A549 (cell line): ENCODE results near the gene EVC2. TPM values are rescaled to one million over a fixed set of nuclear protein-coding genes. Genes with fewer than 3 reads are reported as not detected.

ENCODE experiments used
- ATAC-seq, 2 experiments: fragments of 200-7000 bp in 1 of 2; fragments of >200 bp in 1 of 2; cut with Nextera tagmentation in 1 of 2; cut with Tn5 transposase in 1 of 2; 3 replicates each; pipeline versions ENCODE4 v1.8.0 to v1.9.1; 2018 to 2020; ENCODE audit warnings: mild to moderate bottlenecking in 1 of 2, moderate library complexity in 1 of 2
- CTCF ChIA-PET: fragments of 300-600 bp; sonication (Branson Sonifier 250); formaldehyde crosslinking; extraction: SDS; loops from one replicate; lab custom pipeline; 2021; ENCODE audit warnings: antibody characterized with exemption, inconsistent platforms; lab: Yijun Ruan, JAX
- POLR2A ChIA-PET: fragments of 350-600 bp; formaldehyde crosslinking; extraction: SDS; loops from one replicate; lab custom pipeline; 2021; ENCODE audit warnings: antibody characterized with exemption, inconsistent platforms; lab: Yijun Ruan, JAX
- DNase-seq, 2 experiments: peaks; one replicate each; pipeline versions ENCODE4 v3.0.0 to v3.0.0-alpha.2; 2011 to 2016; ENCODE audit warnings: low read depth in 1 of 2, low spot score in 1 of 2
- FAIRE-seq: peaks from 2 replicates; lab custom pipeline; 2011; peaks lifted over from hg19 to GRCh38; lab: Jason Lieb, UNC
- H3K27ac ChIP-seq, 2 experiments: fragments of >200 bp; sonication (Bioruptor Twin); formaldehyde crosslinking; 3 replicates each; pipeline ENCODE4 v1.5.1; 2016 to 2017
- H3K4me1 ChIP-seq: fragments of >200 bp; sonication (Bioruptor Twin); formaldehyde crosslinking; 3 replicates; pipeline ENCODE4 v1.6.1; 2016
- H3K4me2 ChIP-seq: fragments of >200 bp; sonication (Bioruptor Twin); formaldehyde crosslinking; 3 replicates; pipeline ENCODE4 v1.6.1; 2016
- H3K4me3 ChIP-seq: fragments of >200 bp; sonication (Bioruptor Twin); formaldehyde crosslinking; 3 replicates; pipeline ENCODE4 v1.5.1; 2016
- H3K9me3 ChIP-seq: fragments of >200 bp; sonication (Bioruptor Twin); formaldehyde crosslinking; 3 replicates; pipeline ENCODE4 v1.6.1; 2016
- BHLHE40 ChIP-seq: IDR thresholded peaks from 2 replicates; pipeline ENCODE4 v1.6.1; 2012; ENCODE audit warnings: low read depth, low read length, inconsistent platforms
- CBX2 ChIP-seq: fragments of 200-600 bp; sonication (generic); IDR thresholded peaks from 2 replicates; pipeline ENCODE4 v1.6.1; 2016; ENCODE audit warnings: low read depth, mild to moderate bottlenecking, borderline replicate concordance
- CBX8 ChIP-seq: fragments of 200-600 bp; sonication (generic); IDR thresholded peaks from 2 replicates; pipeline ENCODE4 v1.6.1; 2016
- EHF ChIP-seq: fragments of 250-450 bp; sonication (Bioruptor Pico); IDR thresholded peaks from 2 replicates; pipeline ENCODE4 v1.5.0; 2020; ENCODE audit warnings: mild to moderate bottlenecking
- EP300 ChIP-seq, 2 experiments: fragments of >200 bp; sonication (Bioruptor Twin); formaldehyde crosslinking; IDR thresholded peaks; 2 replicates in 1 of 2; 3 replicates in 1 of 2; pipeline ENCODE4 v1.6.1; 2016 to 2017
- ESRRA ChIP-seq: fragments of 150-350 bp; IDR thresholded peaks from 2 replicates; pipeline ENCODE4 v1.6.1; 2014; ENCODE audit warnings: mild to moderate bottlenecking, low read length, borderline replicate concordance
- FOSB ChIP-seq: fragments of 250-450 bp; sonication (Bioruptor Pico); IDR thresholded peaks from 2 replicates; pipeline ENCODE4 v1.5.0; 2020; ENCODE audit warnings: mild to moderate bottlenecking, moderate library complexity
- FOXS1 ChIP-seq: fragments of 250-450 bp; sonication (Bioruptor Pico); IDR thresholded peaks from 2 replicates; pipeline ENCODE4 v1.5.0; 2020; ENCODE audit warnings: mild to moderate bottlenecking, moderate library complexity
- HOXA7 ChIP-seq: fragments of 250-450 bp; sonication (Bioruptor Pico); IDR thresholded peaks from 2 replicates; pipeline ENCODE4 v1.5.0; 2020; ENCODE audit warnings: mild to moderate bottlenecking, moderate library complexity
- HOXB13 ChIP-seq: fragments of 250-450 bp; sonication (Bioruptor Pico); IDR thresholded peaks from 2 replicates; pipeline ENCODE4 v1.5.0; 2020; ENCODE audit warnings: low read depth, mild to moderate bottlenecking, moderate library complexity
- JUN ChIP-seq, 2 experiments: fragments of >200 bp; sonication (Bioruptor Twin); formaldehyde crosslinking; IDR thresholded peaks; 2 replicates in 1 of 2; 3 replicates in 1 of 2; pipeline ENCODE4 v1.6.1; 2016 to 2017
- KDM1A ChIP-seq: fragments of 200-600 bp; sonication (generic); IDR thresholded peaks from 2 replicates; pipeline ENCODE4 v1.6.1; 2016; ENCODE audit warnings: low read depth, mild to moderate bottlenecking
- MAFK ChIP-seq: fragments of 450-650 bp; IDR thresholded peaks from 2 replicates; pipeline ENCODE4 v1.6.1; 2014; ENCODE audit not compliant: partially characterized antibody
- MAZ ChIP-seq: fragments of 150-350 bp; IDR thresholded peaks from 2 replicates; pipeline ENCODE4 v1.6.1; 2014; ENCODE audit warnings: antibody characterized with exemption, low read depth, low read length, borderline replicate concordance
- NFE2L2 ChIP-seq: fragments of 150-350 bp; conservative IDR thresholded peaks from 2 replicates; pipeline ENCODE4 v1.6.1; 2014; ENCODE audit warnings: low read length
- NR3C1 ChIP-seq: fragments of >200 bp; sonication (Bioruptor Twin); formaldehyde crosslinking; IDR thresholded peaks from 3 replicates; pipeline ENCODE4 v1.6.1; 2017
- RCOR1 ChIP-seq: fragments of 150-350 bp; IDR thresholded peaks from 2 replicates; pipeline ENCODE4 v1.6.1; 2014; ENCODE audit warnings: antibody characterized with exemption, low read length, low read depth
- SMC3 ChIP-seq: fragments of >200 bp; sonication (Bioruptor Twin); formaldehyde crosslinking; IDR thresholded peaks from 3 replicates; pipeline ENCODE4 v1.6.1; 2018; ENCODE audit warnings: inconsistent platforms
- ZFP36 ChIP-seq: fragments of 450-650 bp; IDR thresholded peaks from 2 replicates; pipeline ENCODE4 v1.6.1; 2014; ENCODE audit warnings: borderline replicate concordance; ENCODE audit not compliant: partially characterized antibody
- ZNF302 ChIP-seq: fragments of 250-450 bp; sonication (Bioruptor Pico); IDR thresholded peaks from 2 replicates; pipeline ENCODE4 v1.9.0; 2021; ENCODE audit warnings: inconsistent platforms, mild to moderate bottlenecking, moderate library complexity
- ZSCAN20 ChIP-seq: fragments of 250-450 bp; sonication (Bioruptor Pico); IDR thresholded peaks from 2 replicates; pipeline ENCODE4 v1.8.0; 2022; ENCODE audit warnings: mild to moderate bottlenecking, moderate library complexity
- WGBS: methylation state at CpG from one replicate; pipeline ENCODE4 v1.1.6; 2017; ENCODE audit errors: missing lambda C conversion rate; 5-methylcytosine and 5-hydroxymethylcytosine counted together
- polyA plus RNA-seq, 4 experiments: library from polyadenylated mRNA; depleted of rRNA in 3 of 4; stranded (reverse); fragments of >200 nt; fragmentation: RNase III in 1 of 4; extraction: RNeasy Plus Mini Kit Qiagen cat#74134 plus additional on column Dnase treatment in 1 of 4; gene quantifications; 2 replicates in 3 of 4; 3 replicates in 1 of 4; pipeline ENCODE4 v1.2.3, GENCODE V29; 2011 to 2017
- TF ChIP-seq, protein P1 (sequence below): fragments of 150-350 bp; IDR thresholded peaks from 2 replicates; pipeline ENCODE4 v1.6.1; 2014; ENCODE audit warnings: low read depth, mild to moderate bottlenecking, low read length
- TF ChIP-seq, protein P2 (sequence below): fragments of 250-450 bp; sonication (Bioruptor Pico); IDR thresholded peaks from 2 replicates; pipeline ENCODE4 v1.5.0; 2020; ENCODE audit warnings: low read depth, mild to moderate bottlenecking, moderate library complexity
- TF ChIP-seq, protein P3 (sequence below): IDR thresholded peaks from 2 replicates; pipeline ENCODE4 v1.6.1; 2012
- TF ChIP-seq, protein P4 (sequence below): fragments of >200 bp; sonication (Bioruptor Twin); formaldehyde crosslinking; IDR thresholded peaks from 2 replicates; pipeline ENCODE4 v1.6.1; 2016

EVC2 gene
- polyA plus RNA-seq, 2 of the 4 experiments (the other 2 are of a cell fraction), result 0.96 to 1.5 TPM

DNA sequence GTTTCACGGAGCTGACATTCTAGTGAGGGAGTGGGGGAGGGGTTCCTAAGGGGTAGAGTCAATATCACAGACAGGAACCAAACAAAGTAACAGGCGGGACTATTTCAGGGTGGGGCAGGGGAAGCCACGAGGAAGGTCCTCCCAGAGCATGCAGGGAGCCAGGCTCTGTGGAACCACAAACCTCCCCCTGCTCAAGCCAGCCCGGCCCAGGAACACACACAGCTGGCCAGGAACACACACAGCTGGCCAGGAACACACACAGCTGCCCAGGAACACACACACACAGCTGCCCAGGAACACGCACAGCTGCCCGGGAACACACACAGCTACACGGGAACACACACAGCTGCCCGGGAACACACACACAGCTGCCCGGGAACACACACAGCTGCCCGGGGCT is 24.8 kb downstream of the EVC2 start:
- Histone ChIP-seq H3K4me3 (no peak overlapping the region), H3K27ac (no peak overlapping the region), H3K4me2 (no peak overlapping the region)
- no peak for FAIRE-seq
- 71% methylated on average over 9 of the region's 10 CpGs for WGBS
- POLR2A ChIA-PET, result no interaction called here
- DNase-seq, result no peak
- no peak for ATAC-seq
- no peak for TF ChIP-seq BHLHE40
- TF ChIP-seq CBX2, result no peak
- no peak for TF ChIP-seq NR3C1
- TF ChIP-seq, protein P1, sequence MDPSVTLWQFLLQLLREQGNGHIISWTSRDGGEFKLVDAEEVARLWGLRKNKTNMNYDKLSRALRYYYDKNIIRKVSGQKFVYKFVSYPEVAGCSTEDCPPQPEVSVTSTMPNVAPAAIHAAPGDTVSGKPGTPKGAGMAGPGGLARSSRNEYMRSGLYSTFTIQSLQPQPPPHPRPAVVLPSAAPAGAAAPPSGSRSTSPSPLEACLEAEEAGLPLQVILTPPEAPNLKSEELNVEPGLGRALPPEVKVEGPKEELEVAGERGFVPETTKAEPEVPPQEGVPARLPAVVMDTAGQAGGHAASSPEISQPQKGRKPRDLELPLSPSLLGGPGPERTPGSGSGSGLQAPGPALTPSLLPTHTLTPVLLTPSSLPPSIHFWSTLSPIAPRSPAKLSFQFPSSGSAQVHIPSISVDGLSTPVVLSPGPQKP, result no peak
- TF ChIP-seq EHF (CRISPR knock-in tag), result no peak
- TF ChIP-seq ZSCAN20 (CRISPR knock-in tag), result no peak
- TF ChIP-seq MAFK, result no peak
- TF ChIP-seq, protein P2, sequence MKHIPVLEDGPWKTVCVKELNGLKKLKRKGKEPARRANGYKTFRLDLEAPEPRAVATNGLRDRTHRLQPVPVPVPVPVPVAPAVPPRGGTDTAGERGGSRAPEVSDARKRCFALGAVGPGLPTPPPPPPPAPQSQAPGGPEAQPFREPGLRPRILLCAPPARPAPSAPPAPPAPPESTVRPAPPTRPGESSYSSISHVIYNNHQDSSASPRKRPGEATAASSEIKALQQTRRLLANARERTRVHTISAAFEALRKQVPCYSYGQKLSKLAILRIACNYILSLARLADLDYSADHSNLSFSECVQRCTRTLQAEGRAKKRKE (CRISPR knock-in tag), result no peak
- no peak for TF ChIP-seq EP300 (IDR thresholded peaks at IDR 0.05)
- TF ChIP-seq, all 56 proteins: peak for 0
- Histone ChIP-seq H3K9me3 (no peaks in the 10 kb centered on the region), H3K4me1 (no peaks in the 10 kb centered on the region)
- CTCF ChIA-PET, result no interaction called here

DNA sequence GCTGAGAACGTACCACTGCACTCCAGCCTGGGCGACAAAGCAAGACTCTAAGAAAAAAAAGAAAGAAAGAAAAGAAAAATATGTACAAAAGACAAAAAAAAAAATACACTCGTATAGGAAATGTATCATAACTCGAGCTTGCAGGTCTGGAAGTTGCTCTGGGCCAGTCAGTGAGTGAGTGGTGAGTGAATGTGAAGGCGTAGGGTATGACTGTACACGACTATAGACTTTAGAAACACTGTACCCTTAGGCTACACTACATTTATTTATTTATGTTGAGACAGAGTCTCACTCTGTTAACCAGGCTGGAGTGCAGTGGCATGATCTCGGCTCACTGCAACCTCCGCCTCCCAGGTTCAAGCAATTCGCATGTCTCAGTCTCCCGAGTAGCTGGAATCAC is 29.4 kb downstream of the EVC2 start:
- no peak for DNase-seq
- ATAC-seq, result no peak
- Histone ChIP-seq H3K4me3 (no peak overlapping the region), H3K27ac (no peak overlapping the region), H3K4me2 (no peak overlapping the region), H3K4me1 (no peaks in the 10 kb centered on the region), H3K9me3 (no peaks in the 10 kb centered on the region)
- ChIA-PET POLR2A (no interaction called here), CTCF (no interaction called here)
- no peak for TF ChIP-seq NFE2L2
- TF ChIP-seq, protein P3, sequence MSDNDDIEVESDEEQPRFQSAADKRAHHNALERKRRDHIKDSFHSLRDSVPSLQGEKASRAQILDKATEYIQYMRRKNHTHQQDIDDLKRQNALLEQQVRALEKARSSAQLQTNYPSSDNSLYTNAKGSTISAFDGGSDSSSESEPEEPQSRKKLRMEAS, result no peak
- TF ChIP-seq FOSB (CRISPR knock-in tag), result no peak
- TF ChIP-seq FOXS1 (CRISPR knock-in tag), result no peak
- no peak for TF ChIP-seq HOXA7 (CRISPR knock-in tag)
- TF ChIP-seq MAFK, result no peak
- no peak for TF ChIP-seq NR3C1
- TF ChIP-seq KDM1A, result no peak
- TF ChIP-seq CBX8, result no peak
- no peak for TF ChIP-seq HOXB13 (CRISPR knock-in tag)
- TF ChIP-seq, protein P4, sequence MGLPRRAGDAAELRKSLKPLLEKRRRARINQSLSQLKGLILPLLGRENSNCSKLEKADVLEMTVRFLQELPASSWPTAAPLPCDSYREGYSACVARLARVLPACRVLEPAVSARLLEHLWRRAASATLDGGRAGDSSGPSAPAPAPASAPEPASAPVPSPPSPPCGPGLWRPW, result no peak
- no peak for TF ChIP-seq SMC3
- TF ChIP-seq ZFP36, result no peak
- TF ChIP-seq JUN (IDR thresholded peaks at IDR 0.05), result no peak
- no peak for TF ChIP-seq MAZ
- WGBS, result 91% methylated on average over 10 of the region's 10 CpGs
- FAIRE-seq, result no peak

DNA sequence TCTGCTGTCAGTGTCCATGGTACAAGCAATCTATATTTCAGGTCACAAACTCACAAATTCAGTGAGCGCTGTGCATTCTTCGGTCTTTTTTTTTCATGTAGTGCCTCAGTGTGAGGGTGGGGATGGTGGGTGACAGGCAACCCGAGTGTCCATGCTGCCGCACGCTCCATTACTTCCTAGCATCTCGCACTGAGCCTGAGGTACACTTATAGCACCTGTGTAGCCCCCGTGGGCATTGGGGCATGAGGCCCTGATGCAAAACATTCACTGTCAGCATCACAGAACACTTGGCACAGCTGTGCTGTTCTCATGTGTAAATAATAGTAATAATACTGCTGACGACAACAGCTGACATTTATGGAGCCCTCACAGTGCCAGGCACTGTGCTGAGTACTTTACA is 31.6 kb downstream of the EVC2 start:
- no peak for DNase-seq
- WGBS, result 87% methylated on average over 8 of the region's 8 CpGs
- CTCF ChIA-PET, result no interaction called here
- Histone ChIP-seq H3K9me3 (no peaks in the 10 kb centered on the region), H3K4me1 (no peaks in the 10 kb centered on the region), H3K27ac (no peak overlapping the region), H3K4me3 (no peak overlapping the region), H3K4me2 (no peak overlapping the region)
- no peak for FAIRE-seq
- POLR2A ChIA-PET, result no interaction called here
- no peak for ATAC-seq
- no peak for TF ChIP-seq ESRRA
- no peak for TF ChIP-seq RCOR1
- no peak for TF ChIP-seq ZNF302
